ENCODE results near the gene PPP4R3A.

GRCh38 chr14:91477388-91477787 lies 32.7 kb downstream of the PPP4R3A start:
- TF ChIP-seq, protein P1, sequence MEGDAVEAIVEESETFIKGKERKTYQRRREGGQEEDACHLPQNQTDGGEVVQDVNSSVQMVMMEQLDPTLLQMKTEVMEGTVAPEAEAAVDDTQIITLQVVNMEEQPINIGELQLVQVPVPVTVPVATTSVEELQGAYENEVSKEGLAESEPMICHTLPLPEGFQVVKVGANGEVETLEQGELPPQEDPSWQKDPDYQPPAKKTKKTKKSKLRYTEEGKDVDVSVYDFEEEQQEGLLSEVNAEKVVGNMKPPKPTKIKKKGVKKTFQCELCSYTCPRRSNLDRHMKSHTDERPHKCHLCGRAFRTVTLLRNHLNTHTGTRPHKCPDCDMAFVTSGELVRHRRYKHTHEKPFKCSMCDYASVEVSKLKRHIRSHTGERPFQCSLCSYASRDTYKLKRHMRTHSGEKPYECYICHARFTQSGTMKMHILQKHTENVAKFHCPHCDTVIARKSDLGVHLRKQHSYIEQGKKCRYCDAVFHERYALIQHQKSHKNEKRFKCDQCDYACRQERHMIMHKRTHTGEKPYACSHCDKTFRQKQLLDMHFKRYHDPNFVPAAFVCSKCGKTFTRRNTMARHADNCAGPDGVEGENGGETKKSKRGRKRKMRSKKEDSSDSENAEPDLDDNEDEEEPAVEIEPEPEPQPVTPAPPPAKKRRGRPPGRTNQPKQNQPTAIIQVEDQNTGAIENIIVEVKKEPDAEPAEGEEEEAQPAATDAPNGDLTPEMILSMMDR (IDR thresholded peaks at IDR 0.05): no peak
- TF ChIP-seq POLR2A (IDR thresholded peaks at IDR 0.05): no peak

All from thyroid gland (tissue), 4 donors.